ENCODE results near the gene TRIO. TPM values are rescaled to one million over a fixed set of nuclear protein-coding genes. Genes with fewer than 3 reads are reported as not detected.

The TRIO gene
- total RNA-seq, 4 donors from 2014 or later, result 67.4 to 103 (median 94.7) TPM

DNA sequence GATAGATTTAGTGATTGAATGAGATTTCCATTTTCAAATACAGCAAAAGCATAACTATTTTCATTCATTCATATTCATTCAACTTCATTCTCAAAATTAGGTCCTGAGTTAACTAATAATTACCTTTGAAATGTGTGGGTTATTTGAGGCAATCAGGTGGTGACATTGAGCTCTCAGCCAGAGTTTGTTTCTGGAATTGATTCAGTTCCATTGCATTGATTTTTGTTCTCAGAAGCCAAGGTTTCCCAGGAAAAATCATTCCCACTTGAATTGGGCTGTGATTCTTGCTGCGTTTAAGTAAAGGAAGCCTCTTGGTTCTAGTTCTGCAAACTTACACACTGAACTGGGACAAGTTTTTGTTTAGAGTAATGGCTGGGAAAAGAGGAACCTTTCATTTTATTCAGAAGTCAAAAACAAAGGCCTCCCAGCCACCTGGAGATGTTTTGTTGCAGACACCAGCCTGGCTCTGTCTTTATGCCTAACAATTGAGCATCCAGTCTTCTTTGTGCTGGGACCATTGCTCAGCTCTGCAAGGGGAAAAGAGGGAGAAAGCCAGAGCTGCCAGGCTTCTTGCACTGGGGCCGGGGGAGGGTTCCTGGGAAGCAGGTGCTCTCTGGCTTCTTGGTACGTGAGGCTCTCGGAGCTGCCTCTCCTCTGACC, 198.6 kb downstream of the TRIO start:
- Histone ChIP-seq H3K4me3 (replicated peaks in 1 of 3) (no peak overlapping the region), H3K4me1 (no peaks in the 10 kb centered on the region), H3K36me3 (peaks cover 9 to 11% of the 10 kb centered on the region in 2 donors), H3K27me3 (no peaks in the 10 kb centered on the region), H3K9me3 (no peaks in the 10 kb centered on the region), H3K27ac (no peak overlapping the region)
- intact Hi-C loops (cut with DNase I), result no loop called here
- WGBS, 2 donors, result 58 to 69% methylated on average over 3 of the region's 4 CpGs
- DNase-seq, result no peak
- TF ChIP-seq, protein P1, sequence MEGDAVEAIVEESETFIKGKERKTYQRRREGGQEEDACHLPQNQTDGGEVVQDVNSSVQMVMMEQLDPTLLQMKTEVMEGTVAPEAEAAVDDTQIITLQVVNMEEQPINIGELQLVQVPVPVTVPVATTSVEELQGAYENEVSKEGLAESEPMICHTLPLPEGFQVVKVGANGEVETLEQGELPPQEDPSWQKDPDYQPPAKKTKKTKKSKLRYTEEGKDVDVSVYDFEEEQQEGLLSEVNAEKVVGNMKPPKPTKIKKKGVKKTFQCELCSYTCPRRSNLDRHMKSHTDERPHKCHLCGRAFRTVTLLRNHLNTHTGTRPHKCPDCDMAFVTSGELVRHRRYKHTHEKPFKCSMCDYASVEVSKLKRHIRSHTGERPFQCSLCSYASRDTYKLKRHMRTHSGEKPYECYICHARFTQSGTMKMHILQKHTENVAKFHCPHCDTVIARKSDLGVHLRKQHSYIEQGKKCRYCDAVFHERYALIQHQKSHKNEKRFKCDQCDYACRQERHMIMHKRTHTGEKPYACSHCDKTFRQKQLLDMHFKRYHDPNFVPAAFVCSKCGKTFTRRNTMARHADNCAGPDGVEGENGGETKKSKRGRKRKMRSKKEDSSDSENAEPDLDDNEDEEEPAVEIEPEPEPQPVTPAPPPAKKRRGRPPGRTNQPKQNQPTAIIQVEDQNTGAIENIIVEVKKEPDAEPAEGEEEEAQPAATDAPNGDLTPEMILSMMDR (IDR thresholded peaks at IDR 0.05), result no peak
- TF ChIP-seq POLR2A (IDR thresholded peaks at IDR 0.05), result no peak

GRCh38 chr5:14342306-14342705, 199.2 kb downstream of the TRIO start:
- 55 to 57% methylated on average over 3 of the region's 3 CpGs for WGBS, 2 donors
- H3K27me3 ChIP-seq, result no peaks in the 10 kb centered on the region
- H3K4me1 ChIP-seq, result no peaks in the 10 kb centered on the region
- DNase-seq, result no peak
- no peak overlapping the region for H3K27ac ChIP-seq
- peaks cover 5 to 9% of the 10 kb centered on the region in 2 donors for H3K36me3 ChIP-seq
- TF ChIP-seq POLR2A (IDR thresholded peaks at IDR 0.05), result no peak
- TF ChIP-seq, protein P1 (IDR thresholded peaks at IDR 0.05), result no peak
- H3K9me3 ChIP-seq, result no peaks in the 10 kb centered on the region
- intact Hi-C loops (cut with DNase I), result no loop called here
- no peak overlapping the region for H3K4me3 ChIP-seq (replicated peaks in 1 of 3)

DNA sequence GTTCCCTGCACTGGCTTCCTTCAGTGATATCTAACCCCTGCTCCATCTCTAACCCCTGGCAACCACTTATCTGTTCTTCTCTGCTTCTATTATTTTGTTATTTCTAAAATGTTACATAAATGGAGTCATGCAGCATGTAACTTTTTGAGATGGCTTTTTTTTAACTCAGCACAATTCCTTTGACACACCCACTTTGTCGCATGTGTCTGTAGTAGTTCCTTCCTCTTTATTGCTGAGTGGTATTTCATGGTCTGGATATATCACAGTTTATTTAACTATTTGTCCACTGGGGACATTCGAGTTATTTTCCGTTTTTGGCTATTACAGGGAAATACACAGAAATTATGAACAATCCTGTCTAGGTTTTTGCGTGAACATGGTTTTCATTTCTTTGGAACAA, 200.2 kb downstream of the TRIO start:
- DNase-seq, result no peak
- intact Hi-C loops (cut with DNase I), result no loop called here
- Histone ChIP-seq H3K27ac (no peak overlapping the region), H3K4me1 (no peaks in the 10 kb centered on the region), H3K9me3 (no peaks in the 10 kb centered on the region), H3K4me3 (replicated peaks in 1 of 3) (no peak overlapping the region), H3K27me3 (no peaks in the 10 kb centered on the region), H3K36me3 (peaks cover 0 to 5% of the 10 kb centered on the region in 2 donors)
- TF ChIP-seq POLR2A (IDR thresholded peaks at IDR 0.05), result no peak
- TF ChIP-seq, protein P1 (IDR thresholded peaks at IDR 0.05), result no peak
- 88 to 92% methylated on average over 4 of the region's 4 CpGs for WGBS, 2 donors

DNA sequence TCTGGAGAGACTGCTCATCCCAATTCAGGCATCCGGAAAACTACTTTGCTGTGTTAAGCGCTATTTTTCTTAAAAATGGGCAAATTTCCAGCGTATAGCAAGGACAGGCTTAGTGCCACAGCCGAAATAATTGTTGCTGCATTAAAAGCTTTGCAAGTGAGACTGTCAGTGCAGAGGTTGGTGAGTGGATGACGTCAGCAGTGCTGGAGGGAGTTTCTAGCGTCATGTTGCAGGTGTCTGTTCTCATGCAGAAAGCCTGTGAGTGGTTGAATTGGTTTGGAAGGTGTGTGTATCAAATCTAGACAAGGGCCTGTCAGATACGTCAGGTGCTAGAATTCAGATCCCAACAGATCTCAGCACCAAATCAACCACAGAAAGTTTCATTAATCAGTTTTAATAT, 204.4 kb downstream of the TRIO start:
- Histone ChIP-seq H3K27me3 (no peaks in the 10 kb centered on the region), H3K4me1 (no peaks in the 10 kb centered on the region), H3K27ac (no peak overlapping the region), H3K4me3 (replicated peaks in 1 of 3) (no peak overlapping the region), H3K9me3 (no peaks in the 10 kb centered on the region), H3K36me3 (peaks cover 0 to 5% of the 10 kb centered on the region in 2 donors)
- DNase-seq, result no peak
- no peak for TF ChIP-seq POLR2A (IDR thresholded peaks at IDR 0.05)
- TF ChIP-seq, protein P1 (IDR thresholded peaks at IDR 0.05), result no peak
- WGBS, 2 donors, result 82 to 88% methylated on average over 7 of the region's 7 CpGs
- intact Hi-C loops (cut with DNase I), result no loop called here

GRCh38 chr5:14348142-14348541, 205.0 kb downstream of the TRIO start:
- Histone ChIP-seq H3K4me3 (replicated peaks in 1 of 3) (no peak overlapping the region), H3K27me3 (no peaks in the 10 kb centered on the region), H3K4me1 (no peaks in the 10 kb centered on the region), H3K9me3 (no peaks in the 10 kb centered on the region), H3K27ac (no peak overlapping the region), H3K36me3 (peaks cover 0 to 5% of the 10 kb centered on the region in 2 donors)
- WGBS, 2 donors, result 90% methylated on average over 5 of the region's 5 CpGs
- no peak for DNase-seq
- intact Hi-C loops (cut with DNase I), result no loop called here
- TF ChIP-seq POLR2A (IDR thresholded peaks at IDR 0.05), result no peak
